HCT116 (cell line): ENCODE results near the gene SIRPB2. TPM values are rescaled to one million over a fixed set of nuclear protein-coding genes. Genes with fewer than 3 reads are reported as not detected.

Experiments used
- ATAC-seq: fragments of 200-7000 bp; cut with Tn5 transposase; 2 replicates; pipeline ENCODE4 v1.9.1; 2020; ENCODE audit warnings: mild to moderate bottlenecking, moderate library complexity
- BruUV-seq: library from RNA; stranded (reverse); fragments of 400-500 nt; replicated peaks from 2 replicates; lab custom pipeline; 2021; lab: Mats Ljungman, UMichigan
- CTCF ChIA-PET: fragments of 300-600 bp; sonication (Branson Sonifier 250); formaldehyde crosslinking; loops from one replicate; lab custom pipeline; 2021; ENCODE audit warnings: antibody characterized with exemption; lab: Charles Lee
- POLR2A ChIA-PET: fragments of 300-600, 350-600 bp; sonication (Branson Sonifier 250); formaldehyde crosslinking; loops from one replicate; lab custom pipeline; 2021; ENCODE audit warnings: antibody characterized with exemption; lab: Charles Lee
- RAD21 ChIA-PET, 2 experiments: fragments of 300-600 bp; sonication (Branson Sonifier 250); formaldehyde crosslinking; loops; one replicate each; lab custom pipeline; 2023; ENCODE audit warnings: low total read pairs in 2 of 2; ENCODE audit not compliant: uncharacterized antibody in 2 of 2, unreplicated experiment in 2 of 2, low non-redundant PET in 1 of 2; lab: Charles Lee
- DNase-seq: peaks from one replicate; pipeline ENCODE4 v3.0.0-alpha.2; 2010; ENCODE audit warnings: low read depth, low spot score
- H2AFZ ChIP-seq: fragments of 200-600 bp; shearing (Covaris generic), sonication (generic); 2 replicates; pipeline ENCODE4 v1.6.1; 2017; ENCODE audit warnings: low read depth, mixed run types, mixed read lengths, antibody characterized with exemption, low read length; ENCODE audit not compliant: poor library complexity, severe bottlenecking
- H3K27ac ChIP-seq: 2 replicates; pipeline ENCODE4 v1.5.1; 2012; ENCODE audit warnings: low read depth, low read length
- H3K27me3 ChIP-seq: fragments of 200-600 bp; sonication (generic); 2 replicates; pipeline ENCODE4 v1.6.1; 2016; ENCODE audit warnings: mixed run types, low read length, mixed read lengths; ENCODE audit not compliant: insufficient read depth
- H3K36me3 ChIP-seq, 2 experiments: fragments of 200-500 bp in 1 of 2; fragments of 200-600 bp in 1 of 2; sonication (Bioruptor generic) in 1 of 2; sonication (generic) in 1 of 2; 2 replicates each; pipeline versions ENCODE4 v1.5.1 to v1.6.1; 2014 to 2016; ENCODE audit warnings: low read length in 2 of 2, inconsistent platforms in 1 of 2, mixed read lengths in 1 of 2, mixed run types in 1 of 2; ENCODE audit not compliant: insufficient read depth in 2 of 2, control insufficient read depth in 1 of 2
- H3K4me1 ChIP-seq, 2 experiments: fragments of 200-600 bp in 1 of 2; sonication (generic) in 1 of 2; 2 replicates each; pipeline versions ENCODE4 v1.5.1 to v1.6.1; 2012 to 2017; ENCODE audit warnings: low read length in 2 of 2, inconsistent platforms in 1 of 2, mild to moderate bottlenecking in 1 of 2, mixed read lengths in 1 of 2, mixed run types in 1 of 2, moderate library complexity in 1 of 2; ENCODE audit not compliant: insufficient read depth in 2 of 2, control insufficient read depth in 1 of 2
- H3K4me2 ChIP-seq: fragments of 200-600 bp; sonication (generic); 2 replicates; pipeline ENCODE4 v1.6.1; 2017; ENCODE audit warnings: mixed run types, low read length, mixed read lengths
- H3K4me3 ChIP-seq, 2 experiments: fragments of 200-600 bp in 1 of 2; sonication (generic) in 1 of 2; replicated peaks in 1 of 2; 2 replicates each; pipeline ENCODE4 v1.5.1; 2011 to 2016; ENCODE audit warnings: low read length in 2 of 2, control low read depth in 1 of 2, low read depth in 1 of 2, mild to moderate bottlenecking in 1 of 2, mixed read lengths in 1 of 2, mixed run types in 1 of 2
- H3K79me2 ChIP-seq: fragments of 200-600 bp; sonication (generic); 2 replicates; pipeline ENCODE4 v1.6.1; 2017; ENCODE audit warnings: mild to moderate bottlenecking, mixed run types, low read length, moderate library complexity, mixed read lengths; ENCODE audit not compliant: insufficient read depth
- H3K9ac ChIP-seq: fragments of 200-600 bp; sonication (generic); 2 replicates; pipeline ENCODE4 v1.6.1; 2016; ENCODE audit warnings: low read length, mixed read lengths
- H3K9me2 ChIP-seq: fragments of 200-600 bp; sonication (generic), shearing (Covaris generic); 2 replicates; pipeline ENCODE4 v1.6.1; 2017; ENCODE audit warnings: mixed run types, mild to moderate bottlenecking, moderate library complexity; ENCODE audit not compliant: insufficient read depth
- H3K9me3 ChIP-seq, 2 experiments: fragments of 200-500 bp in 1 of 2; fragments of 200-600 bp in 1 of 2; sonication (Bioruptor generic) in 1 of 2; sonication (generic) in 1 of 2; 2 replicates each; pipeline ENCODE4 v1.6.1; 2014 to 2017; ENCODE audit warnings: low read length in 2 of 2, mixed read lengths in 2 of 2, inconsistent platforms in 1 of 2, low read depth in 1 of 2, mild to moderate bottlenecking in 1 of 2, mixed run types in 1 of 2, moderate library complexity in 1 of 2; ENCODE audit not compliant: control insufficient read depth in 1 of 2, insufficient read depth in 1 of 2
- H4K20me1 ChIP-seq: fragments of 200-600 bp; sonication (generic), shearing (Covaris generic); 2 replicates; pipeline ENCODE4 v1.6.1; 2017; ENCODE audit warnings: mixed run types, mild to moderate bottlenecking, moderate library complexity; ENCODE audit not compliant: insufficient read depth
- CBX3 ChIP-seq: IDR thresholded peaks from 2 replicates; pipeline ENCODE4 v1.6.1; 2012; ENCODE audit warnings: low read depth
- CEBPB ChIP-seq: IDR thresholded peaks from 2 replicates; pipeline ENCODE4 v1.6.1; 2012; ENCODE audit warnings: low read depth
- EGR1 ChIP-seq: IDR thresholded peaks from 2 replicates; pipeline ENCODE4 v1.6.1; 2012; ENCODE audit warnings: low read depth
- ELF1 ChIP-seq: IDR thresholded peaks from 2 replicates; pipeline ENCODE4 v1.6.1; 2012; ENCODE audit warnings: low read depth, borderline replicate concordance
- EZH2 ChIP-seq: fragments of 200-600 bp; sonication (generic); IDR thresholded peaks from 2 replicates; pipeline ENCODE4 v1.6.1; 2017; ENCODE audit warnings: antibody characterized with exemption, mixed run types
- FOSL1 ChIP-seq: IDR thresholded peaks from 2 replicates; pipeline ENCODE4 v1.6.1; 2012; ENCODE audit warnings: low read depth
- JUND ChIP-seq: IDR thresholded peaks from 2 replicates; pipeline ENCODE4 v1.6.1; 2012
- POLR2A ChIP-seq: IDR thresholded peaks from 2 replicates; pipeline ENCODE4 v1.7.0; 2011; ENCODE audit warnings: borderline replicate concordance; ENCODE audit not compliant: insufficient read depth, insufficient read length; ENCODE audit errors: extremely low read depth
- POLR2AphosphoS5 ChIP-seq: IDR thresholded peaks from 2 replicates; pipeline ENCODE4 v1.6.1; 2011; ENCODE audit warnings: mild to moderate bottlenecking, low read depth, low read length, moderate library complexity
- RAD21 ChIP-seq: IDR thresholded peaks from 2 replicates; pipeline ENCODE4 v1.6.1; 2012; ENCODE audit warnings: low read depth, mild to moderate bottlenecking
- SIN3A ChIP-seq: IDR thresholded peaks from 2 replicates; pipeline ENCODE4 v1.6.1; 2012; ENCODE audit warnings: low read depth
- SP1 ChIP-seq: IDR thresholded peaks from 2 replicates; pipeline ENCODE4 v1.6.1; 2012; ENCODE audit warnings: low read depth
- TCF7L2 ChIP-seq: IDR thresholded peaks from 2 replicates; pipeline ENCODE4 v1.7.0; 2011; ENCODE audit warnings: borderline replicate concordance, inconsistent platforms; ENCODE audit not compliant: insufficient read depth, insufficient read length; ENCODE audit errors: extremely low read depth
- ZFX ChIP-seq: fragments of 450-650 bp; IDR thresholded peaks from 2 replicates; pipeline ENCODE4 v1.6.1; 2017
- intact Hi-C: fragments of 100-400 bp; cut with micrococcal nuclease; formaldehyde crosslinking; loops from 2 replicates; pipeline ENCODE4 v1.10.0; 2022
- total RNA-seq: library from RNA; stranded (reverse); gene quantifications from one replicate; pipeline ENCODE4 v1.2.1, GENCODE V29; 2021; ENCODE audit not compliant: unreplicated experiment
- TF ChIP-seq, protein P1 (sequence below): IDR thresholded peaks from 2 replicates; pipeline ENCODE4 v1.6.1; 2011; ENCODE audit warnings: mild to moderate bottlenecking, low read length, moderate library complexity; ENCODE audit not compliant: insufficient replicate concordance; ENCODE audit errors: extremely low read depth
- TF ChIP-seq, protein P2 (sequence below), 3 experiments: fragments of 200-600 bp in 1 of 3; sonication (generic) in 1 of 3; IDR thresholded peaks in 2 of 3; conservative IDR thresholded peaks in 1 of 3; 2 replicates each; pipeline ENCODE4 v1.5.1; 2012 to 2017; ENCODE audit warnings: low read depth in 2 of 3, low read length in 2 of 3, antibody characterized with exemption in 1 of 3, borderline replicate concordance in 1 of 3, control low read depth in 1 of 3, mild to moderate bottlenecking in 1 of 3, mixed read lengths in 1 of 3, mixed run types in 1 of 3, moderate library complexity in 1 of 3; ENCODE audit not compliant: insufficient read depth in 1 of 3

Gene SIRPB2
- total RNA-seq, 1 experiment from 2014 or later: not detected

DNA sequence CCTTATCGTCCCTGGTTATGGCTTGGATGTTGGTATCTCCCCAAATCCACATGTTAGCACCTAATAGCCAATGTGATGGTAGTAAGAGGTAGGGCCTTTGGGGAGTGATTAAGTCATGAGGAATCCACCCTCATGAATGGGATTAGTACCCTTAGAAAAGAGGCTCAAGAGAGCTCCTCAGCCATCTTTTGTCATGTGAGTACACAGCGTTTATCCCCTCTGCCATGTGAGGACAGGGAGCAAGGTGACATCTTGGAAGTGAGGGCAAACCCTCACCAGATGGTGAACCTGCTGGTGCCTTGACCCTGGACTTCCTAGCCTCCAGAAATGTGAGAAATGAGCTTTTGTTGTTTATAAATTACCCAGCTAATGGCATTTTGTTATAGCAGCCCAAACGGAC lies 16.1 kb upstream of the SIRPB2 start:
- TF ChIP-seq RAD21: no peak
- TF ChIP-seq POLR2A: no peak
- TF ChIP-seq FOSL1: no peak
- no peak for TF ChIP-seq EZH2
- TF ChIP-seq, protein P1, sequence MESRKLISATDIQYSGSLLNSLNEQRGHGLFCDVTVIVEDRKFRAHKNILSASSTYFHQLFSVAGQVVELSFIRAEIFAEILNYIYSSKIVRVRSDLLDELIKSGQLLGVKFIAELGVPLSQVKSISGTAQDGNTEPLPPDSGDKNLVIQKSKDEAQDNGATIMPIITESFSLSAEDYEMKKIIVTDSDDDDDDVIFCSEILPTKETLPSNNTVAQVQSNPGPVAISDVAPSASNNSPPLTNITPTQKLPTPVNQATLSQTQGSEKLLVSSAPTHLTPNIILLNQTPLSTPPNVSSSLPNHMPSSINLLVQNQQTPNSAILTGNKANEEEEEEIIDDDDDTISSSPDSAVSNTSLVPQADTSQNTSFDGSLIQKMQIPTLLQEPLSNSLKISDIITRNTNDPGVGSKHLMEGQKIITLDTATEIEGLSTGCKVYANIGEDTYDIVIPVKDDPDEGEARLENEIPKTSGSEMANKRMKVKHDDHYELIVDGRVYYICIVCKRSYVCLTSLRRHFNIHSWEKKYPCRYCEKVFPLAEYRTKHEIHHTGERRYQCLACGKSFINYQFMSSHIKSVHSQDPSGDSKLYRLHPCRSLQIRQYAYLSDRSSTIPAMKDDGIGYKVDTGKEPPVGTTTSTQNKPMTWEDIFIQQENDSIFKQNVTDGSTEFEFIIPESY: no peak
- no peak for TF ChIP-seq TCF7L2
- no peak for TF ChIP-seq JUND
- TF ChIP-seq SIN3A: no peak
- no peak for TF ChIP-seq CBX3
- no peak for TF ChIP-seq SP1
- TF ChIP-seq POLR2AphosphoS5: no peak
- TF ChIP-seq ZFX: no peak
- TF ChIP-seq ELF1: no peak
- TF ChIP-seq, protein P2, sequence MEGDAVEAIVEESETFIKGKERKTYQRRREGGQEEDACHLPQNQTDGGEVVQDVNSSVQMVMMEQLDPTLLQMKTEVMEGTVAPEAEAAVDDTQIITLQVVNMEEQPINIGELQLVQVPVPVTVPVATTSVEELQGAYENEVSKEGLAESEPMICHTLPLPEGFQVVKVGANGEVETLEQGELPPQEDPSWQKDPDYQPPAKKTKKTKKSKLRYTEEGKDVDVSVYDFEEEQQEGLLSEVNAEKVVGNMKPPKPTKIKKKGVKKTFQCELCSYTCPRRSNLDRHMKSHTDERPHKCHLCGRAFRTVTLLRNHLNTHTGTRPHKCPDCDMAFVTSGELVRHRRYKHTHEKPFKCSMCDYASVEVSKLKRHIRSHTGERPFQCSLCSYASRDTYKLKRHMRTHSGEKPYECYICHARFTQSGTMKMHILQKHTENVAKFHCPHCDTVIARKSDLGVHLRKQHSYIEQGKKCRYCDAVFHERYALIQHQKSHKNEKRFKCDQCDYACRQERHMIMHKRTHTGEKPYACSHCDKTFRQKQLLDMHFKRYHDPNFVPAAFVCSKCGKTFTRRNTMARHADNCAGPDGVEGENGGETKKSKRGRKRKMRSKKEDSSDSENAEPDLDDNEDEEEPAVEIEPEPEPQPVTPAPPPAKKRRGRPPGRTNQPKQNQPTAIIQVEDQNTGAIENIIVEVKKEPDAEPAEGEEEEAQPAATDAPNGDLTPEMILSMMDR (IDR thresholded peaks at IDR 0.05 in 2 of 3, conservative IDR thresholded peaks at IDR 0.05 in 1 of 3; ENCODE audit: borderline replicate concordance in 1 of 3, insufficient read depth in 1 of 3, low read depth in 2 of 3, low read length in 2 of 3): no peak
- no peak for TF ChIP-seq EGR1
- no peak for TF ChIP-seq CEBPB
- no TSS peak for BruUV-seq
- ChIA-PET CTCF (no interaction called here), POLR2A (no interaction called here), RAD21 (no interaction called here)
- Histone ChIP-seq H3K27me3 (no peaks in the 10 kb centered on the region), H3K79me2 (no peaks in the 10 kb centered on the region), H3K27ac (no peak overlapping the region), H3K4me3 (no peak overlapping the region), H4K20me1 (no peaks in the 10 kb centered on the region), H2AFZ (no peak overlapping the region), H3K9ac (no peak overlapping the region), H3K4me1 (0 out of 4 replicates have a peak, but pooled peaks cover 0 to 2% of the 10 kb centered on the region in 2 experiments), H3K9me3 (no peaks in the 10 kb centered on the region), H3K36me3 (no peaks in the 10 kb centered on the region), H3K9me2 (no peaks in the 10 kb centered on the region), H3K4me2 (no peak overlapping the region)
- ATAC-seq (no peak), DNase-seq (no peak)
- intact Hi-C loops: no loop called here
